ENCODE data around the gene MLX. TPM values are rescaled to one million over a fixed set of nuclear protein-coding genes. Genes with fewer than 3 reads are reported as not detected.

MLX gene
- total and polyA plus RNA-seq, 10 of the 15 experiments (the other 5 are each of a cell fraction or from before 2014, with no cell fraction given) = 34.4 to 65.0 (median 44.4) TPM

DNA sequence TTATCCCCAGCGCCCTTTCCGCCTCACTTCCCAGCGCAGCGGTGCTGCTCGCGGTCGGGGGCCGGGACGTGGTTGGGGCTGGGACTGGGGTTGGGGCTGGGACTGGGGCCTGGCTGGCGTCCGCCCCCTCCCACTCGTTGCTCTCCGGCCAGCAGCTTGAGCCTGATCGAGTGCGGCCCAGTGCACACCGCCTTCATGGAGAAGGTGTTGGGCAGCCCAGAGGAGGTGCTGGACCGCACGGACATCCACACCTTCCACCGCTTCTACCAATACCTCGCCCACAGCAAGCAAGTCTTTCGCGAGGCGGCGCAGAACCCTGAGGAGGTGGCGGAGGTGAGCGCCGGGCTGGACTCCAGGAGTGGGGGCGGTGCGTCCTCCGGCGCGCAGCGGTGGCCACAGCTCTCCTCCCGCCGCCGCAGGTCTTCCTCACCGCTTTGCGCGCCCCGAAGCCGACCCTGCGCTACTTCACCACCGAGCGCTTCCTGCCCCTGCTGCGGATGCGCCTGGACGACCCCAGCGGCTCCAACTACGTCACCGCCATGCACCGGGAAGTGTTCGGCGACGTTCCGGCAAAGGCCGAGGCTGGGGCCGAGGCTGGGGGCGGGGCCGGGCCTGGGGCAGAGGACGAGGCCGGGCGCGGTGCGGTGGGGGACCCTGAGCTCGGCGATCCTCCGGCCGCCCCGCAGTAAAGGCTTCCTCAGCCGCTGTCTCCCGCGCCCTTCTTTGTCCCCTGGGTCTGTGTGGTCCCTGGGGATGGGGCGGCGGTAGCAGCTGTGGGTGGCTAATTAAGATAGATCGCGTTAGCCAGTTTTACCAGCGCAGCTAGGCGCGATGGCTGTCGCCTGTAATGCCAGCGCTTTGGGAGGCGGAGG, 12.4 kb upstream of the MLX start (continued):
- TF ChIP-seq, protein P1, sequence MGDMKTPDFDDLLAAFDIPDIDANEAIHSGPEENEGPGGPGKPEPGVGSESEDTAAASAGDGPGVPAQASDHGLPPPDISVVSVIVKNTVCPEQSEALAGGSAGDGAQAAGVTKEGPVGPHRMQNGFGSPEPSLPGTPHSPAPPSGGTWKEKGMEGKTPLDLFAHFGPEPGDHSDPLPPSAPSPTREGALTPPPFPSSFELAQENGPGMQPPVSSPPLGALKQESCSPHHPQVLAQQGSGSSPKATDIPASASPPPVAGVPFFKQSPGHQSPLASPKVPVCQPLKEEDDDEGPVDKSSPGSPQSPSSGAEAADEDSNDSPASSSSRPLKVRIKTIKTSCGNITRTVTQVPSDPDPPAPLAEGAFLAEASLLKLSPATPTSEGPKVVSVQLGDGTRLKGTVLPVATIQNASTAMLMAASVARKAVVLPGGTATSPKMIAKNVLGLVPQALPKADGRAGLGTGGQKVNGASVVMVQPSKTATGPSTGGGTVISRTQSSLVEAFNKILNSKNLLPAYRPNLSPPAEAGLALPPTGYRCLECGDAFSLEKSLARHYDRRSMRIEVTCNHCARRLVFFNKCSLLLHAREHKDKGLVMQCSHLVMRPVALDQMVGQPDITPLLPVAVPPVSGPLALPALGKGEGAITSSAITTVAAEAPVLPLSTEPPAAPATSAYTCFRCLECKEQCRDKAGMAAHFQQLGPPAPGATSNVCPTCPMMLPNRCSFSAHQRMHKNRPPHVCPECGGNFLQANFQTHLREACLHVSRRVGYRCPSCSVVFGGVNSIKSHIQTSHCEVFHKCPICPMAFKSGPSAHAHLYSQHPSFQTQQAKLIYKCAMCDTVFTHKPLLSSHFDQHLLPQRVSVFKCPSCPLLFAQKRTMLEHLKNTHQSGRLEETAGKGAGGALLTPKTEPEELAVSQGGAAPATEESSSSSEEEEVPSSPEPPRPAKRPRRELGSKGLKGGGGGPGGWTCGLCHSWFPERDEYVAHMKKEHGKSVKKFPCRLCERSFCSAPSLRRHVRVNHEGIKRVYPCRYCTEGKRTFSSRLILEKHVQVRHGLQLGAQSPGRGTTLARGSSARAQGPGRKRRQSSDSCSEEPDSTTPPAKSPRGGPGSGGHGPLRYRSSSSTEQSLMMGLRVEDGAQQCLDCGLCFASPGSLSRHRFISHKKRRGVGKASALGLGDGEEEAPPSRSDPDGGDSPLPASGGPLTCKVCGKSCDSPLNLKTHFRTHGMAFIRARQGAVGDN (IDR thresholded peaks at IDR 0.05) = peak; percentile 77
- TF ChIP-seq MYC (IDR thresholded peaks at IDR 0.05; ENCODE audit: insufficient read depth, insufficient read length, insufficient replicate concordance, low read length, severe bottlenecking) = peak; percentile 29
- no peak for TF ChIP-seq SMARCA5 (IDR thresholded peaks at IDR 0.05)
- no peak for TF ChIP-seq NFIC (IDR thresholded peaks at IDR 0.05; ENCODE audit: low read depth, low read length)
- no peak for TF ChIP-seq SREBF2 (IDR thresholded peaks at IDR 0.05; ENCODE audit: low read length)
- no peak for TF ChIP-seq NFXL1 (IDR thresholded peaks at IDR 0.05; ENCODE audit: borderline replicate concordance)
- no peak for TF ChIP-seq STAT3 (IDR thresholded peaks at IDR 0.05; ENCODE audit: low read depth, low read length)
- TF ChIP-seq RBBP5 (conservative IDR thresholded peaks at IDR 0.05) = no peak
- TF ChIP-seq, protein P2, sequence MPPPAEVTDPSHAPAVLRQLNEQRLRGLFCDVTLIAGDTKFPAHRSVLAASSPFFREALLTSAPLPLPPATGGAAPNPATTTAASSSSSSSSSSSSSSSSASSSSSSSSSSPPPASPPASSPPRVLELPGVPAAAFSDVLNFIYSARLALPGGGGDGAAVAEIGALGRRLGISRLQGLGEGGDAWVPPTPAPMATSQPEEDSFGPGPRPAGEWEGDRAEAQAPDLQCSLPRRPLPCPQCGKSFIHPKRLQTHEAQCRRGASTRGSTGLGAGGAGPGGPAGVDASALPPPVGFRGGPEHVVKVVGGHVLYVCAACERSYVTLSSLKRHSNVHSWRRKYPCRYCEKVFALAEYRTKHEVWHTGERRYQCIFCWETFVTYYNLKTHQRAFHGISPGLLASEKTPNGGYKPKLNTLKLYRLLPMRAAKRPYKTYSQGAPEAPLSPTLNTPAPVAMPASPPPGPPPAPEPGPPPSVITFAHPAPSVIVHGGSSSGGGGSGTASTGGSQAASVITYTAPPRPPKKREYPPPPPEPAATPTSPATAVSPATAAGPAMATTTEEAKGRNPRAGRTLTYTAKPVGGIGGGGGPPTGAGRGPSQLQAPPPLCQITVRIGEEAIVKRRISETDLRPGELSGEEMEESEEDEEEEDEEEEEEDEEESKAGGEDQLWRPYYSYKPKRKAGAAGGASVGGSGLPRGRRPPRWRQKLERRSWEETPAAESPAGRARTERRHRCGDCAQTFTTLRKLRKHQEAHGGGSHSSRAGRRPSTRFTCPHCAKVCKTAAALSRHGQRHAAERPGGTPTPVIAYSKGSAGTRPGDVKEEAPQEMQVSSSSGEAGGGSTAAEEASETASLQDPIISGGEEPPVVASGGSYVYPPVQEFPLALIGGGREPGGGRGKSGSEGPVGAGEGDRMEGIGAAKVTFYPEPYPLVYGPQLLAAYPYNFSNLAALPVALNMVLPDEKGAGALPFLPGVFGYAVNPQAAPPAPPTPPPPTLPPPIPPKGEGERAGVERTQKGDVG (CRISPR knock-in tag; IDR thresholded peaks at IDR 0.05) = no peak
- peak; percentile 91 for TF ChIP-seq NR2C1 (IDR thresholded peaks at IDR 0.05)
- peak; percentile 93 for TF ChIP-seq GATAD2B (conservative IDR thresholded peaks at IDR 0.05; ENCODE audit: low read depth)
- TF ChIP-seq RUNX3 (IDR thresholded peaks at IDR 0.05; ENCODE audit: low read length) = peak; percentile 6
- TF ChIP-seq ZSCAN29 (IDR thresholded peaks at IDR 0.05) = no peak
- peak; percentile 52 for TF ChIP-seq LARP7 (IDR thresholded peaks at IDR 0.05)
- peak; percentile 93 for TF ChIP-seq CREB1 (IDR thresholded peaks at IDR 0.05; ENCODE audit: low read depth)
- TF ChIP-seq, protein P3, sequence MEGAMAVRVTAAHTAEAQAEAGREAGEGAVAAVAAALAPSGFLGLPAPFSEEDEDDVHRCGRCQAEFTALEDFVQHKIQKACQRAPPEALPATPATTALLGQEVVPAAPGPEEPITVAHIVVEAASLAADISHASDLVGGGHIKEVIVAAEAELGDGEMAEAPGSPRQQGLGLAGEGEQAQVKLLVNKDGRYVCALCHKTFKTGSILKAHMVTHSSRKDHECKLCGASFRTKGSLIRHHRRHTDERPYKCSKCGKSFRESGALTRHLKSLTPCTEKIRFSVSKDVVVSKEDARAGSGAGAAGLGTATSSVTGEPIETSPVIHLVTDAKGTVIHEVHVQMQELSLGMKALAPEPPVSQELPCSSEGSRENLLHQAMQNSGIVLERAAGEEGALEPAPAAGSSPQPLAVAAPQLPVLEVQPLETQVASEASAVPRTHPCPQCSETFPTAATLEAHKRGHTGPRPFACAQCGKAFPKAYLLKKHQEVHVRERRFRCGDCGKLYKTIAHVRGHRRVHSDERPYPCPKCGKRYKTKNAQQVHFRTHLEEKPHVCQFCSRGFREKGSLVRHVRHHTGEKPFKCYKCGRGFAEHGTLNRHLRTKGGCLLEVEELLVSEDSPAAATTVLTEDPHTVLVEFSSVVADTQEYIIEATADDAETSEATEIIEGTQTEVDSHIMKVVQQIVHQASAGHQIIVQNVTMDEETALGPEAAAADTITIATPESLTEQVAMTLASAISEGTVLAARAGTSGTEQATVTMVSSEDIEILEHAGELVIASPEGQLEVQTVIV (IDR thresholded peaks at IDR 0.05; ENCODE audit: borderline replicate concordance, partially characterized antibody) = peak; percentile 47
- TF ChIP-seq, protein P4, sequence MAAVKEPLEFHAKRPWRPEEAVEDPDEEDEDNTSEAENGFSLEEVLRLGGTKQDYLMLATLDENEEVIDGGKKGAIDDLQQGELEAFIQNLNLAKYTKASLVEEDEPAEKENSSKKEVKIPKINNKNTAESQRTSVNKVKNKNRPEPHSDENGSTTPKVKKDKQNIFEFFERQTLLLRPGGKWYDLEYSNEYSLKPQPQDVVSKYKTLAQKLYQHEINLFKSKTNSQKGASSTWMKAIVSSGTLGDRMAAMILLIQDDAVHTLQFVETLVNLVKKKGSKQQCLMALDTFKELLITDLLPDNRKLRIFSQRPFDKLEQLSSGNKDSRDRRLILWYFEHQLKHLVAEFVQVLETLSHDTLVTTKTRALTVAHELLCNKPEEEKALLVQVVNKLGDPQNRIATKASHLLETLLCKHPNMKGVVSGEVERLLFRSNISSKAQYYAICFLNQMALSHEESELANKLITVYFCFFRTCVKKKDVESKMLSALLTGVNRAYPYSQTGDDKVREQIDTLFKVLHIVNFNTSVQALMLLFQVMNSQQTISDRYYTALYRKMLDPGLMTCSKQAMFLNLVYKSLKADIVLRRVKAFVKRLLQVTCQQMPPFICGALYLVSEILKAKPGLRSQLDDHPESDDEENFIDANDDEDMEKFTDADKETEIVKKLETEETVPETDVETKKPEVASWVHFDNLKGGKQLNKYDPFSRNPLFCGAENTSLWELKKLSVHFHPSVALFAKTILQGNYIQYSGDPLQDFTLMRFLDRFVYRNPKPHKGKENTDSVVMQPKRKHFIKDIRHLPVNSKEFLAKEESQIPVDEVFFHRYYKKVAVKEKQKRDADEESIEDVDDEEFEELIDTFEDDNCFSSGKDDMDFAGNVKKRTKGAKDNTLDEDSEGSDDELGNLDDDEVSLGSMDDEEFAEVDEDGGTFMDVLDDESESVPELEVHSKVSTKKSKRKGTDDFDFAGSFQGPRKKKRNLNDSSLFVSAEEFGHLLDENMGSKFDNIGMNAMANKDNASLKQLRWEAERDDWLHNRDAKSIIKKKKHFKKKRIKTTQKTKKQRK (IDR thresholded peaks at IDR 0.05; ENCODE audit: low read depth, low read length) = no peak
